Measurements from ENCODE around the gene ADGRF1.

The ADGRF1 gene

DNA sequence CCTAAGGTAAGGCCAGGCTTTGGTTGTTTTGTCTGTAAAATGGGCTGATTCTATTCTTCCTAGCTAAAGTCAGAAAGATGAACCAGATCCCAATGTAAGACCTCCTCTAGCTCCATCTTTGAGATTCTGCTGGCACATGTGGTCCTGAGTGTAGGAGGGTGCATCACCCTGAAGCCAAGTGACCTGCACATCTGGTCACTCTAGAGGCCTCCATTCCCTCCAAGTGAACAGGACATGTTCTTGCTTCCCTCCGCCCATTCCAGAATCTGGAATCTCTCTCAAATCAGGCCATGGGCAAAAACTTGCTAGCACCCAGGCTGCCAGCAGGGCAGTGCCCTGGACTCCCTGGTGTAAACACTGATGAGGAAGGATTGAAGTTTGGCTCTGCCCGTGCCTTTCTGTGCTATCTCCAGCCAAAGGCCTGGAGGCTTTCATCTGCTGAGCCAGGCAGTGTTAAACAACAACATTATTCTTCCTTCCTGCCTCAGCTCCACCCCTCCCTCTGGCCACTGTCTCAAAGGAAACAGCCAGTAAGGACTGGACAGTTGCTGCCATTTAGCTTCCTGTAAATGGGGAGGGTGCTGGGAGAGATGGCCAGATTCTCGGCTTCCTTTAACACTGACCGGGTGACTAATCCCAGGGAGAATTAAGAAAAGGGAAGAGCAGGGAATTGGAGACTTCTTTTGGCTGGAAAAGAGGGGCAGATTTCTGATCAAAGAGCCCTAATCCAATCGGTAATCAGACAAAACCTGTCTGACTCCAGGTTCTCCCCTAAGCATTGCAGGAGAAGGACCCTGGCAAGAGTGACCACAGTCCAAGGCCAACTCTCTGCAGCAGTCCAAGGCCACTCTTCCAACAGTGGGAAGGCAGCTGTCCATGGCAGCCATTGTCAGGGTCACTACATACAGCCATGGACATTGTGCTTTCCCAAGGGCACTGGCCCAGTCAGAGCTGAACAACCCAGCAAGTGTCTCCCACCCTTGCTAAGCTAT, 19.5 kb upstream of the ADGRF1 start:
- H4K20me1 ChIP-seq (ENCODE audit: insufficient read depth, low read length) = no peaks in the 10 kb centered on the region
- no peaks in the 10 kb centered on the region for H3K36me3 ChIP-seq (replicated peaks; ENCODE audit: low read depth, low read length)
- no peak overlapping the region for H3K4me3 ChIP-seq (ENCODE audit: low read length)
- H3K9me3 ChIP-seq (ENCODE audit: insufficient read depth, low read length) = no peaks in the 10 kb centered on the region
- H3K27ac ChIP-seq (ENCODE audit: low read length) = no peak overlapping the region
- no peak overlapping the region for H3K9ac ChIP-seq (ENCODE audit: low read length)
- H3K4me1 ChIP-seq (ENCODE audit: low read length) = peaks cover 7% of the 10 kb centered on the region
- no peak overlapping the region for H2AFZ ChIP-seq (ENCODE audit: low read depth, low read length)
- TF ChIP-seq, protein P1, sequence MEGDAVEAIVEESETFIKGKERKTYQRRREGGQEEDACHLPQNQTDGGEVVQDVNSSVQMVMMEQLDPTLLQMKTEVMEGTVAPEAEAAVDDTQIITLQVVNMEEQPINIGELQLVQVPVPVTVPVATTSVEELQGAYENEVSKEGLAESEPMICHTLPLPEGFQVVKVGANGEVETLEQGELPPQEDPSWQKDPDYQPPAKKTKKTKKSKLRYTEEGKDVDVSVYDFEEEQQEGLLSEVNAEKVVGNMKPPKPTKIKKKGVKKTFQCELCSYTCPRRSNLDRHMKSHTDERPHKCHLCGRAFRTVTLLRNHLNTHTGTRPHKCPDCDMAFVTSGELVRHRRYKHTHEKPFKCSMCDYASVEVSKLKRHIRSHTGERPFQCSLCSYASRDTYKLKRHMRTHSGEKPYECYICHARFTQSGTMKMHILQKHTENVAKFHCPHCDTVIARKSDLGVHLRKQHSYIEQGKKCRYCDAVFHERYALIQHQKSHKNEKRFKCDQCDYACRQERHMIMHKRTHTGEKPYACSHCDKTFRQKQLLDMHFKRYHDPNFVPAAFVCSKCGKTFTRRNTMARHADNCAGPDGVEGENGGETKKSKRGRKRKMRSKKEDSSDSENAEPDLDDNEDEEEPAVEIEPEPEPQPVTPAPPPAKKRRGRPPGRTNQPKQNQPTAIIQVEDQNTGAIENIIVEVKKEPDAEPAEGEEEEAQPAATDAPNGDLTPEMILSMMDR (IDR thresholded peaks at IDR 0.05; ENCODE audit: low read depth, low read length) = no peak
- TF ChIP-seq EZH2phosphoT487 (IDR thresholded peaks at IDR 0.05; ENCODE audit: low read depth) = no peak
- H3K27me3 ChIP-seq (ENCODE audit: low read depth, low read length) = no peaks in the 10 kb centered on the region
- H3K4me2 ChIP-seq (ENCODE audit: low read length) = no peak overlapping the region
- H3K79me2 ChIP-seq (ENCODE audit: low read length) = no peaks in the 10 kb centered on the region

- no peaks in the 10 kb centered on the region for H3K27me3 ChIP-seq (ENCODE audit: low read depth, low read length)
- no peaks in the 10 kb centered on the region for H3K79me2 ChIP-seq (ENCODE audit: low read length)
- H3K9ac ChIP-seq (ENCODE audit: low read length) = no peak overlapping the region
- no peak overlapping the region for H2AFZ ChIP-seq (ENCODE audit: low read depth, low read length)
- H3K4me2 ChIP-seq (ENCODE audit: low read length) = no peak overlapping the region
- H3K36me3 ChIP-seq (replicated peaks; ENCODE audit: low read depth, low read length) = no peaks in the 10 kb centered on the region
- no peaks in the 10 kb centered on the region for H4K20me1 ChIP-seq (ENCODE audit: insufficient read depth, low read length)
- TF ChIP-seq EZH2phosphoT487 (IDR thresholded peaks at IDR 0.05; ENCODE audit: low read depth) = no peak
- TF ChIP-seq, protein P1 (IDR thresholded peaks at IDR 0.05; ENCODE audit: low read depth, low read length) = no peak
- no peaks in the 10 kb centered on the region for H3K9me3 ChIP-seq (ENCODE audit: insufficient read depth, low read length)
- H3K4me1 ChIP-seq (ENCODE audit: low read length) = peaks cover 5% of the 10 kb centered on the region
- H3K4me3 ChIP-seq (ENCODE audit: low read length) = no peak overlapping the region
- H3K27ac ChIP-seq (ENCODE audit: low read length) = no peak overlapping the region
These were observed 17.2 kb upstream of the ADGRF1 start for GRCh38 chr6:47059216-47059885.

- H2AFZ ChIP-seq (ENCODE audit: low read depth, low read length) = no peak overlapping the region
- H3K79me2 ChIP-seq (ENCODE audit: low read length) = no peaks in the 10 kb centered on the region
- no peak overlapping the region for H3K9ac ChIP-seq (ENCODE audit: low read length)
- no peak overlapping the region for H3K4me3 ChIP-seq (ENCODE audit: low read length)
- no peaks in the 10 kb centered on the region for H3K27me3 ChIP-seq (ENCODE audit: low read depth, low read length)
- H3K36me3 ChIP-seq (replicated peaks; ENCODE audit: low read depth, low read length) = no peaks in the 10 kb centered on the region
- H3K4me2 ChIP-seq (ENCODE audit: low read length) = no peak overlapping the region
- H4K20me1 ChIP-seq (ENCODE audit: insufficient read depth, low read length) = no peaks in the 10 kb centered on the region
- H3K9me3 ChIP-seq (ENCODE audit: insufficient read depth, low read length) = no peaks in the 10 kb centered on the region
- H3K27ac ChIP-seq (ENCODE audit: low read length) = no peak overlapping the region
- TF ChIP-seq, protein P1 (IDR thresholded peaks at IDR 0.05; ENCODE audit: low read depth, low read length) = no peak
- no peak for TF ChIP-seq EZH2phosphoT487 (IDR thresholded peaks at IDR 0.05; ENCODE audit: low read depth)
- no peaks in the 10 kb centered on the region for H3K4me1 ChIP-seq (ENCODE audit: low read length)
These were observed 15.9 kb upstream of the ADGRF1 start for GRCh38 chr6:47057830-47058540.

Data from OCI-LY3 (cell line).